Activated CD4-positive, alpha-beta memory T cell treated with anti-CD3 and anti-CD28 coated beads, Interleukin-2, amount 10 ng/mL, durations not matched to agents 7 days and 5 days (primary cell): ENCODE results near the gene SCAPER. TPM values are rescaled to one million over a fixed set of nuclear protein-coding genes. Genes with fewer than 3 reads are reported as not detected.
A peak's percentile ranks its signal among the peaks of the same experiment; 100 is the strongest.

Source experiments
- CTCF ChIA-PET: fragments of 350-600 bp; sonication (Branson Sonifier 250); formaldehyde crosslinking; loops from one replicate; lab custom pipeline; 2021; ENCODE audit warnings: antibody characterized with exemption, inconsistent platforms; lab: Charles Lee
- POLR2A ChIA-PET: fragments of 350-600 bp; sonication (Branson Sonifier 250); formaldehyde crosslinking; loops from one replicate; lab custom pipeline; 2021; ENCODE audit warnings: antibody characterized with exemption; lab: Charles Lee
- DNase-seq: peaks from one replicate; pipeline ENCODE4 v3.0.0-alpha.2; 2020
- H3K27ac Mint-ChIP-seq: one replicate; pipeline ENCODE4 v1.8.0; 2021; ENCODE audit warnings: mild to moderate bottlenecking, mixed read lengths
- H3K27me3 Mint-ChIP-seq: one replicate; pipeline ENCODE4 v1.8.0; 2021; ENCODE audit warnings: mixed read lengths
- H3K36me3 Mint-ChIP-seq: one replicate; pipeline ENCODE4 v1.8.0; 2021; ENCODE audit warnings: low read depth, mixed read lengths
- H3K4me1 Mint-ChIP-seq: one replicate; pipeline ENCODE4 v1.8.0; 2021; ENCODE audit warnings: mixed read lengths
- H3K4me3 Mint-ChIP-seq: one replicate; pipeline ENCODE4 v1.8.0; 2021; ENCODE audit warnings: mild to moderate bottlenecking, mixed read lengths
- H3K9me3 Mint-ChIP-seq: one replicate; pipeline ENCODE4 v1.8.0; 2021; ENCODE audit warnings: mixed read lengths
- total RNA-seq, 2 experiments: library from RNA; stranded (reverse); gene quantifications; one replicate each; pipeline ENCODE4 v1.2.3, GENCODE V29; 2021

Gene SCAPER
- total RNA-seq, 2 experiments from 2014 or later = 19.2 to 21.9 TPM

DNA sequence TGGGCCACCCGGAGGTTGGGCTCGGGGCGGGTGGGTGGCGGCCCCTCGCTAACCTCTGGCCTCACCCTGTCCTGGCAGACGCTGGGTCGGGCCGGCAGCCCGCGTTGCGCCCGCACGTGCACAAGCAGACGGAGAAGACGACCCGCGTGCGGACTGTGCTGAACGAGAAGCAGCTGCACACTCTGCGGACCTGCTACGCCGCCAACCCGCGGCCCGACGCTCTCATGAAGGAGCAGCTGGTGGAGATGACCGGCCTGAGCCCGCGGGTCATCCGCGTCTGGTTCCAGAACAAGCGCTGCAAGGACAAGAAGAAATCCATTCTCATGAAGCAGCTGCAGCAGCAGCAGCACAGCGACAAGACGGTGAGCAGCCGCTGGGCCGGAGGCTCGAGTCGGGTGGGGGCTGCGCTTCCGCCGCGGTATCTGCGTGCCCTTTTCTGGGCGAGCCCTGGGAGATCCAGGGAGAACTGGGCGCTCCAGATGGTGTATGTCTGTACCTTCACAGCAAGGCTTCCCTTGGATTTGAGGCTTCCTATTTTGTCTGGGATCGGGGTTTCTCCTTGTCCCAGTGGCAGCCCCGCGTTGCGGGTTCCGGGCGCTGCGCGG lies 564.8 kb downstream of the SCAPER start:
- CTCF ChIA-PET = interaction anchor here (1.2 kb wide), 1 partner anchor 29 kb away, joined by 3 read pairs; the partner anchor contains the start of gene ETFA
- H3K4me3 Mint-ChIP-seq = peak overlapping the region; percentile 73
- POLR2A ChIA-PET = no interaction called here

DNA sequence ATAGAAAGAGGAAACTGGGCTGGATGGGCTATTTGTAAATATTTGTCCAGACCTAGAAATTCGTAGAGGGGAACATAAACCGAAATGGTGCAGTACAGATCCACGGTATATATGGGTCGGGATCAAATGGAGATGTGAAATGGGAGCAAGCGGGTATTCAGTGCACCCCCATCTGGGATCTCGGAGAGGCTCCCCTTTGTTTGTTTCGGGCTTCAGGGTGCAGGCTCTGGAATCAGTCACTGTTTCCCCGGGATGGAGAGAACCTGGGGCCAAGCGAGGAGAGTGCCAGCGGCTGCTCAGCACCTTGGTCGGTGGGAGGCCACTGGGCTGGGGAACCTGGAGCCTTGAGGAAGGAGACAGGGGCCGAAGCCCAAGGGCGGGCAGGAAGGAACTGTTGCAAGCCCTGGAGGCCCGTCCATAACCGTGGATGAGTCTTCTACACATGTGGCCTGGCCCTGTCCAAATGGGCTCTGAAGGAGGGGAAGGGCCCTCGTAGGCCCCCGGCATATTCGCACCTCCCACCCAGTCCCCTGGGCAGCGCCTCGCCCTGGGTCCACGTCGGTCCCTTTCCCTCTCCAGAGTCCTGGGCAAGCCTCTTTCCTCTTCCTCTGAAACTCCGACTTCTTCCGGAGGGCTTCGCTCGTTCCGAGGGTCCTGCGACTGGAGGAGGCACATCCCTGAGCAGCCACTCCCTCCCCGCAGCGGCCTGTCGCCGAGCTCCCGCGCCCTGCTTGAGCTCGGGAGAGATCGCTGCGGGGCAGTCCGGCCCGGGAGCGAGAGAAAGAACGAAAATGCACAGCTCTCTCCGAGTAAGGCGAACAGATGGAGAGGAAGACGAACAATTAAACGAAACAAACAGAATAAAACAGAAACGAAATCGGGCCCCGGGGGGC lies 565.6 kb downstream of the SCAPER start:
- Mint-ChIP-seq H3K36me3 (peaks cover 29% of the 10 kb centered on the region), H3K4me3 (peak overlapping the region; percentile 73), H3K27ac (peak overlapping the region; percentile 22), H3K9me3 (no peaks in the 10 kb centered on the region), H3K27me3 (peaks cover 70% of the 10 kb centered on the region), H3K4me1 (peaks cover 64% of the 10 kb centered on the region)
- ChIA-PET POLR2A (interaction anchor here (1.1 kb wide), 1 partner anchor 10 kb away, joined by 3 read pairs; no protein-coding TSS in a partner anchor), CTCF (interaction anchor here (1.2 kb wide), 1 partner anchor 28 kb away, joined by 3 read pairs; the partner anchor contains the start of gene ETFA)
- DNase-seq = no peak

More for the DNA sequence above, 564.8 kb downstream of the SCAPER start:
- Mint-ChIP-seq H3K27ac (peak overlapping the region; percentile 22), H3K27me3 (peaks cover 76% of the 10 kb centered on the region), H3K36me3 (peaks cover 31% of the 10 kb centered on the region), H3K4me1 (peaks cover 60% of the 10 kb centered on the region), H3K9me3 (no peaks in the 10 kb centered on the region)
- no peak for DNase-seq

DNA sequence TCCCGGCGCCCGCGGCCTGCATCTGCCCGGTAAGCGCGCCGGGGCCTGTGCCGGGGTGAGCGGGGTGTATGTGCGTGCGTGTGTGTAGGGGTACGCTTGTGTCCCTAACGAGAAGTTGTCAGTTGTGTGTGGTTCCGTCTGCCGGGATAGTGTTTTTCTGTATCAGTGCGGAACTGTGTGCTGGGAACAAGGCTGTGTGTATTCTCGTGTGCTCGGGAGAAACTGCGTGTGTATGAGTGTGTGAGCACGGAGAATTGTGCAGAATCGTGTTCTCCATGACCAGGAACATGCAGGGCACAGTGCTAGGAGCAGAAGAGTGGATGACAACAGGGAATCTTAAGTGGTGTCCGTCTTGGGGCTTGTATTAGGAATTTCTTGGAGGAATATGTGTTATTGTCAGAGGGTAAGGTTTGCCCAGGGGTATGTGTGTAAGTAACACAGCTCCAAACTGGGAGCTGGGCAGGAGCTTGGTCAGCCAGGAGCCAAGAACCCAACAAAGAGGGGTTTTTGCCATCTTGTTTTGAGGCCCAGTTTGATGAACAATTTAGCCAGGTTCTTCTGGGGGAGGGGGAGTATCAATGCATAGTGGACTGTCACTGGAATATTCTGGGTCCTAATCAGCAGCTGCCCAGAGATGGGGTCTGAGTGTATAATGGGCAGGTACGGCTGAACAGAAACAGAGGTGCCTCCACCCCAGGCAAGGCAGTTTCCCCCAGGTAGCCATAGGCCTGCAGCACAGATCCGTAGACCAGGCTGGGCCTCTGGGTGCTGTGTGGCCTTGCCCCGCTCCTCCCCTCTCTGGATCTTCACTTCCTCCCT lies 566.4 kb downstream of the SCAPER start:
- DNase-seq = no peak
- Mint-ChIP-seq H3K4me3 (peak overlapping the region; percentile 70), H3K27me3 (peaks cover 65% of the 10 kb centered on the region), H3K9me3 (no peaks in the 10 kb centered on the region), H3K4me1 (peaks cover 69% of the 10 kb centered on the region), H3K36me3 (peaks cover 29% of the 10 kb centered on the region), H3K27ac (no peak overlapping the region)
- CTCF ChIA-PET = no interaction called here
- POLR2A ChIA-PET = interaction anchor here (1.1 kb wide), 1 partner anchor 11 kb away, joined by 3 read pairs; no protein-coding TSS in a partner anchor

DNA sequence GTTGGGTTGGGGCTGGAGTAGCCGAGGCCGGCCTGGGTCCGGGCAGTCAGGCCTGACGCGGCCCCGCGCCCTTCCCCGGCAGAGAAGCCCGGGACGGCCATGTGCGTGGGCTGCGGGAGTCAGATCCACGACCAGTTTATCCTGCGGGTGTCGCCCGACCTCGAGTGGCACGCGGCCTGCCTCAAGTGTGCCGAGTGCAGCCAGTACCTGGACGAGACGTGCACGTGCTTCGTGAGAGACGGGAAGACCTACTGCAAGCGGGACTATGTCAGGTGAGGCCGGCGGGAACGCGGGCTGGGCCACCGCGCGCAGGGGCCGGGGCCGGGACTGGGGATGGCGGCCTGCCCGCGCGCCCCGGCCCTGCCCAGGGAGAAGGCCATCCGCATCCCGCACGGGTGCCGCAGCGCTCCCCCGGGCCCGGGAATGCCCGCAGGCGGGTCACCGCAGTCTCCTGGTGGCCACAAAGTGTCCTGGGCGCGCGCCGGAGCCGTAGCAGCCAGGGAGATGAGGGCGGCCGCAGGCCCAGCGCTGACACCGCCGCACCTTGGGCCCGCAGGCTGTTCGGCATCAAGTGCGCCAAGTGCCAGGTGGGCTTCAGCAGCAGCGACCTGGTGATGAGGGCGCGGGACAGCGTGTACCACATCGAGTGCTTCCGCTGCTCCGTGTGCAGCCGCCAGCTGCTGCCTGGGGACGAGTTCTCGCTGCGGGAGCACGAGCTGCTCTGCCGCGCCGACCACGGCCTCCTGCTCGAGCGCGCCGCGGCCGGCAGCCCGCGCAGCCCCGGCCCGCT lies 567.2 kb downstream of the SCAPER start:
- POLR2A ChIA-PET = interaction anchor here (1.1 to 3.1 kb wide), 3 partner anchors 8 to 27 kb away, joined by 3 to 15 read pairs (median 13); partner anchors contain the start of gene ETFA
- Mint-ChIP-seq H3K4me3 (peak overlapping the region; percentile 83), H3K4me1 (peaks cover 67% of the 10 kb centered on the region), H3K9me3 (no peaks in the 10 kb centered on the region), H3K36me3 (peaks cover 29% of the 10 kb centered on the region), H3K27me3 (peaks cover 60% of the 10 kb centered on the region), H3K27ac (no peak overlapping the region)
- CTCF ChIA-PET = interaction anchor here (2.0 kb wide), 1 partner anchor 102 kb away, joined by 7 read pairs; no protein-coding TSS in a partner anchor
- DNase-seq = no peak

DNA sequence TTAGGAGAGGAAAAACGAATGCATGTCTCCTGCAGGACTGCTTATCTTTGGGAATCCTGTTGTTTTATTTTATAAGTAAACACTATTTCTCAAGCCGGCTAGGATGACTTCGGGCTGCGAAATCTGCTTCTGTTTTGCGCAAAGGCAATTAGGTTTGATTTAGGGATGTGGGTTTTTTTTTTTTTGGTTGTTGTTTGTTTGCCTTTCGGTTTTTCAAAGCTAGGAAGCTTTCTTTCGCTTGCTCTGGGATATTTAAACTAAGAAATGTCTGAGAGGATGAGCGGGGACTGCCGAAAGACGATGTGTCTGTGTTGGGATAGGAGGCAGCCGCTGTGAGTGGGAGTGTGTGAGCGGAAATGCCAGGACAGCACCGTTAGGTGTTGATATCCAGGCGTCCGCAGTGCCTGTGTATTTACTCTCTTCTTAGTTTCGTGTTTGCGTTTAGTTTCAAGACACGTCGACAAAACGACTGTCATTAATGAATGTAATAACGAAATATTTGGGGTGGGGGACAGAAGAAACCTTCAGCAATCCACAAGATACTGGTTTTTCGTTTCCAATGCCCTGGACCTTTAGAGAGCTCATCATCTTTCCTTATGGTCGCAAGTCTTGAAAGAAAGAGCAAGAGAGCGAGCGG lies 568.0 kb downstream of the SCAPER start:
- CTCF ChIA-PET = interaction anchor here (2.0 to 2.1 kb wide), 2 partner anchors 26 to 101 kb away, joined by 7 to 10 read pairs; partner anchors contain the start of gene ETFA
- H3K4me3 Mint-ChIP-seq = peak overlapping the region; percentile 83
- no peaks in the 10 kb centered on the region for H3K9me3 Mint-ChIP-seq
- H3K36me3 Mint-ChIP-seq = peaks cover 28% of the 10 kb centered on the region
- POLR2A ChIA-PET = interaction anchor here (1.4 to 3.1 kb wide), 3 partner anchors 9 to 26 kb away, joined by 3 to 15 read pairs (median 13); partner anchors contain the start of gene ETFA
- peak overlapping the region; percentile 62 for H3K27ac Mint-ChIP-seq
- H3K27me3 Mint-ChIP-seq = peaks cover 58% of the 10 kb centered on the region
- DNase-seq = no peak
- peaks cover 66% of the 10 kb centered on the region for H3K4me1 Mint-ChIP-seq

DNA sequence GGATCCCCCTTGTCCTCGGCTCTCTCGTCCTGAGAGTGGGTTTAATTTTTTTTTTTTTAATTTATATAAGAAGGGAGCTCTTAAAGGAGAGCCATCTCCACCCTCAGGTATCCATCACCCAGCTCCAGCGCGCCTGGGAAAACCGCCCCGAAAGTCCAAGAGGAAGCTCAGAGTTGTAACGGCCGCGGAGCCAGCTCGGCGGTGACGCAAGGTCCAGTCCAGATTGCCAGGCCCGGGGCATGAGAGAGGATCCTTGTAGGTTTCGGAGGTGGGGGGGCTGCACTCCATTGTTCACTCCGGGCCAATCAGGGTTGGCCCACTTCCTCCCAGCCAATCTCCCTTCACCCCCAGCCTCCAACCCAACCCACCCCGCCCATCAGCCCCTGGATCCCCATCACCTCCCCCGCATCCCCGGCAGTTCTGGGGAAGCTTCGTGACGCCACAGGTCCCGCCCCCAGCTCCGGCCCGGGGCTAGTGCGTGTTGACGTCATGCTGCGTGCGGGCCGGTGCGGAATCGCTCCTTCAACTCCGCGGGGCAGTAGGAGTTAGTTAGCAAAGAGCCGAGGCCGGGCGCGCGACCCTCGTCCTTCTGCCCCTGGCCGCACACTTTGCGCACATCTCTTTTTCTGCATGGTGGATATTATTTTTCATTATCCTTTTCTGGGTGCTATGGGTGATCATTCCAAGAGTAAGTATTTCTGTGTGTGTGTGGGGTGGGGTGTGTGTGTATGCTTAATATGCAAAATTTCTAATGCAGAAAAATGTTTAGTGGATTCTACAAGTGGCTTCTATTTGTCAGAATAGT lies 568.7 kb downstream of the SCAPER start, which contains the start of gene ISL2:
Gene ISL2, plus strand, starts transcription at position 520 of the 805 bp plus-strand sequence. Its CDS starts 111 bp downstream, at position 631.
- ChIA-PET POLR2A (interaction anchor here (0.6 to 3.1 kb wide), 5 partner anchors 10 to 143 kb away, joined by 3 to 15 read pairs (median 3); partner anchors contain the start of gene ETFA), CTCF (interaction anchor here (0.5 to 2.1 kb wide), 5 partner anchors 9 to 607 kb away, joined by 4 to 10 read pairs (median 7); partner anchors contain the start of gene ETFA)
- Mint-ChIP-seq H3K36me3 (peaks cover 21% of the 10 kb centered on the region), H3K4me1 (peaks cover 59% of the 10 kb centered on the region), H3K9me3 (no peaks in the 10 kb centered on the region), H3K27me3 (peaks cover 50% of the 10 kb centered on the region), H3K4me3 (peak within 1 kb of the TSS; percentile 83), H3K27ac (peak within 1 kb of the TSS; percentile 83)
- peak; percentile 92 for DNase-seq

DNA sequence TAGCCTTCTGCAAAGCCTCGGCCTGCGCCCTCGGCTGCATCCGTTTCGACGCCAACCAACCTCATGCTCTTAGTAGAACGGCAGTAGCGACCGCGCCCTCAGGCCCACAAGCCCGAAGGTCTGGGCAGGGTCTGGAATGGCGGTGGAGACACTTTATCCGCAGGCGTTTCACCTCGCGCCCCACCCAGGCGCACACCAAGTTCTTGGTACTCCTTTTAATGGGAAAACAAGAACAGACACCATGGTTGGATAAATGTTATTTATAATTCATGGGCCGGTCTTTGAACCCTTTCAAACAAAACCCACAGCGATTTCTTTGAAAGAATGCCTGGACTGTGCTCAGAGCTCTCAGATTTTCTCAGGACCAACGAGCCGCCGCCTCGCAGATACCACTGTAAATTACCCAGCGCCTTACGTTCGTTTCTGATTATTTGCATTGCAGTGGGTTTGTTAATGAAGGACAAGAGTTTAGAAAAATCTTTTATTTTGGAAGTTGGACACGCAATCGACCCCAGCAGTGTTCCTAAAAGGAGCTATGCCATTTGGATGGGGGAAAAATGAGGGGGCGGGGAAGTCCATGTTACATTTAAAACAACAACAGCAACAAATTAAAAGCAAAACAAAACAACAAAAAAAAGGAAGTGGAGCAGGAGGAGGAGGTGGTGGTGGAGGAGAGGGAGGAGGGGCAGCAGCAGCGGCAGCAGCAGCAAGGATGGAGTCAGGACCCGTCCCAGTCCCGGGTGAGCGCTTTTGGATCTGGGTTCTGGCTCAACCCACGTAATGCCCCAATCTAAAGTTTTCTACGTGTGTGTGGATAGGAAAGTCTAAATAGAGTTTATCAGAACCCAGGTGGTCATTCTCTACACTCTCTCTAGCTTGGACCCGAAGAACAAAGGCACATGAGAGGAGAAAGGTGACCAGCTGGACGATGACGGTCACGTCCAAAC lies 569.6 kb downstream of the SCAPER start:
- H3K4me3 Mint-ChIP-seq = peak overlapping the region; percentile 83
- H3K36me3 Mint-ChIP-seq = peaks cover 16% of the 10 kb centered on the region
- ChIA-PET CTCF (interaction anchor here (0.5 to 2.1 kb wide), 5 partner anchors 10 to 608 kb away, joined by 4 to 10 read pairs (median 7); partner anchors contain the start of gene ETFA), POLR2A (interaction anchor here (0.6 to 3.1 kb wide), 7 partner anchors 10 to 142 kb away, joined by 3 to 15 read pairs (median 3); partner anchors contain the start of gene ETFA)
- no peaks in the 10 kb centered on the region for H3K9me3 Mint-ChIP-seq
- H3K27me3 Mint-ChIP-seq = peaks cover 45% of the 10 kb centered on the region
- H3K4me1 Mint-ChIP-seq = peaks cover 52% of the 10 kb centered on the region
- DNase-seq = peak; percentile 53
- peak overlapping the region; percentile 83 for H3K27ac Mint-ChIP-seq

DNA sequence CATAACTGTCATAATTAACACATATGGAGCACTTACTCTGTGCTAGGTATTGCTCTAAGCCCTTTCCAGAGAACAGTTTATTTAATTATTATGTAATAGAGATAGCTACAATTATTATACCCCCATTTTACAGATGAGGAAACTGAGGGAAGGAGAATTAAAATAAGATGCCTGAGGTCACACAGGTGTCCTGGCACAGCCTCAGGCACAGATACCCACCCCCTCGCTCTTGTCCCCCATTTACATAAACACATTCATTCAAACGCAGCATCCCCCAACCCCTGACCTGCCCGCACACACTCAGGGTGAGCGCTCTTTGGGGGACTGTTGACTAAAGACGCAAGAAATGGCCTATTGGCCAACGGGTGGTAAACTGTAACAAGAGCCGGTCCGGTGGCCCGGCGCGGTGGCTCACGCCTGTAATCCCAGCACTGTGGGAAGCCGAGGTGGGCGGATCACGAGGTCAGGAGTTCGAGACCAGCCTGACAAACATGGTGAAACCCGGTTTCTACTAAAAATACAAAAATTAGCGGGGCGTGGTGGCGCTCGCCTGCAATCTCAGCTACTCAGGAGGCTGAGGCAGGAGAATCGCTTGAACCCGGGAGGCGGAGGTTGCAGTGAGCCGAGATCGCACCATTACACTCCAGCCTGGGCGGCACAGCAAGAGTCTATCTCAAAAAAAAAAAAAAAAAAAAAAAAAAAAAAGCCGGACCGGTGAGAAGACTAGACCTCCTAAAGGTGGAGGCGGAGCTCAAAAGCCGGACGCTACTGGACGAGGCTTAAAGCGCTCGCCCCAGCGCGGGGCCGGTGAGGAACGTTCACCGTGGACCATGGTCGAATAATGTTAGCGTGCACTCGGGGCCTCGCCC lies 570.5 kb downstream of the SCAPER start:
- Mint-ChIP-seq H3K27ac (peak overlapping the region; percentile 83), H3K9me3 (no peaks in the 10 kb centered on the region), H3K27me3 (peaks cover 43% of the 10 kb centered on the region), H3K36me3 (peaks cover 9% of the 10 kb centered on the region), H3K4me3 (peak overlapping the region; percentile 83), H3K4me1 (peaks cover 43% of the 10 kb centered on the region)
- ChIA-PET CTCF (interaction anchor here (0.9 to 2.1 kb wide), 5 partner anchors 10 to 149 kb away, joined by 3 to 10 read pairs (median 5); partner anchors contain the start of gene ETFA), POLR2A (interaction anchor here (0.6 to 3.1 kb wide), 3 partner anchors 24 to 81 kb away, joined by 3 to 13 read pairs (median 3); partner anchors contain the start of gene ETFA)
- DNase-seq = no peak
